Loucy (cell line): Measurements from ENCODE around the gene ALKAL2.
A peak's percentile ranks its signal among the peaks of the same experiment; 100 is the strongest.

Experiments
- H2AFZ ChIP-seq: fragments of 200-600 bp; sonication (generic); 2 replicates; pipeline ENCODE4 v1.6.0; 2016; ENCODE audit warnings: antibody characterized with exemption, mild to moderate bottlenecking, low read length, moderate library complexity
- H3F3A ChIP-seq: fragments of 200-600 bp; 2 replicates; pipeline ENCODE4 v1.6.0; 2016; ENCODE audit warnings: antibody characterized with exemption, low read depth, mild to moderate bottlenecking
- H3K27me3 ChIP-seq: fragments of 200-600 bp; sonication (generic); 2 replicates; pipeline ENCODE4 v1.6.1; 2014; ENCODE audit warnings: low read length, mild to moderate bottlenecking; ENCODE audit not compliant: insufficient read depth, poor library complexity, severe bottlenecking
- H3K36me3 ChIP-seq: fragments of 200-600 bp; sonication (generic); 2 replicates; pipeline ENCODE4 v1.6.1; 2016; ENCODE audit warnings: low read length; ENCODE audit not compliant: insufficient read depth
- H3K4me1 ChIP-seq: fragments of 200-600 bp; sonication (generic); 2 replicates; pipeline ENCODE4 v1.5.1; 2014; ENCODE audit warnings: low read length, mild to moderate bottlenecking; ENCODE audit not compliant: insufficient read depth, poor library complexity, severe bottlenecking
- H3K4me2 ChIP-seq: fragments of 200-600 bp; sonication (generic); 2 replicates; pipeline ENCODE4 v1.6.0; 2014; ENCODE audit warnings: antibody characterized with exemption, low read length, low read depth, mild to moderate bottlenecking; ENCODE audit not compliant: poor library complexity, severe bottlenecking
- H3K4me3 ChIP-seq: fragments of 200-600 bp; sonication (generic); 2 replicates; pipeline ENCODE4 v1.5.1; 2014; ENCODE audit warnings: low read length, mild to moderate bottlenecking, mixed read lengths; ENCODE audit not compliant: poor library complexity, severe bottlenecking
- H3K79me2 ChIP-seq: fragments of 200-600 bp; sonication (generic); 2 replicates; pipeline ENCODE4 v1.6.1; 2014; ENCODE audit warnings: low read length; ENCODE audit not compliant: insufficient read depth
- H3K9ac ChIP-seq: fragments of 200-600 bp; sonication (generic); 2 replicates; pipeline ENCODE4 v1.6.0; 2014; ENCODE audit warnings: mild to moderate bottlenecking, low read depth, low read length, moderate library complexity; ENCODE audit not compliant: poor library complexity, severe bottlenecking
- H3K9me2 ChIP-seq: fragments of 200-600 bp; sonication (generic); replicated peaks from 2 replicates; pipeline ENCODE4 v1.6.1; 2016; ENCODE audit warnings: low read depth, low read length, mixed read lengths
- H3K9me3 ChIP-seq: fragments of 200-600 bp; sonication (generic); 2 replicates; pipeline ENCODE4 v1.6.1; 2014; ENCODE audit warnings: mild to moderate bottlenecking, antibody characterized with exemption, low read length, low read depth; ENCODE audit not compliant: insufficient read depth
- H4K20me1 ChIP-seq: fragments of 200-600 bp; sonication (generic); 2 replicates; pipeline ENCODE4 v1.6.0; 2014; ENCODE audit warnings: antibody characterized with exemption, low read length, mild to moderate bottlenecking; ENCODE audit not compliant: insufficient read depth, poor library complexity, severe bottlenecking
- EZH2phosphoT487 ChIP-seq: fragments of 200-600 bp; IDR thresholded peaks from 2 replicates; pipeline ENCODE4 v1.6.1; 2018; ENCODE audit warnings: antibody characterized with exemption, mild to moderate bottlenecking, moderate library complexity, borderline replicate concordance
- TF ChIP-seq, protein P1 (sequence below): fragments of 200-600 bp; sonication (generic); conservative IDR thresholded peaks from 2 replicates; pipeline ENCODE4 v1.5.1; 2014; ENCODE audit warnings: mild to moderate bottlenecking, antibody characterized with exemption, low read length

Gene ALKAL2

DNA sequence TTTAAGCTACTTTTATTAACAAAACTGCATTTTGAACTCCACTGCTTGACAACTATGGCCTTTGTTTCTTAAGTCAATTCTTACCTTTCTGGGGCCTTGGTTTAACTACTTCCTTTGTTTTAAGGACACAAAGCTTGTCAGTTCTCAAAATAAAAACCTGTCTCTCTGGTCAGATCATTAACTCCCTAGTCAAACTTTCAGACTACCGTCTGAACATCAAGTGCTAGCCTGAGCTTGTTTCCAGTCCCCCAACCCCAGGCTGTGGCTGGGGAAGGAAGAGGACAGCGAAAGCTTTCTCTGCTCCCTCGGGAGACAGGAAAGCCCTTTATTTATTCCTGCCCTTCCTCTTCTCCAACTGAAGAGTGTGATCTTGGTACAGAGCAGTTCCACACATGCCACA is 25.8 kb downstream of the ALKAL2 start:
- Histone ChIP-seq H3K4me3 (peak overlapping the region; percentile 22), H3F3A (no peaks in the 10 kb centered on the region), H3K27me3 (no peaks in the 10 kb centered on the region), H3K9ac (peak overlapping the region; percentile 54), H2AFZ (no peak overlapping the region), H3K36me3 (no peaks in the 10 kb centered on the region), H3K79me2 (peaks cover 34% of the 10 kb centered on the region), H3K9me2 (no peaks in the 10 kb centered on the region), H3K4me2 (peak overlapping the region; percentile 67), H3K9me3 (no peaks in the 10 kb centered on the region), H3K4me1 (peaks cover 46% of the 10 kb centered on the region), H4K20me1 (peaks cover 23% of the 10 kb centered on the region)
- TF ChIP-seq, protein P1, sequence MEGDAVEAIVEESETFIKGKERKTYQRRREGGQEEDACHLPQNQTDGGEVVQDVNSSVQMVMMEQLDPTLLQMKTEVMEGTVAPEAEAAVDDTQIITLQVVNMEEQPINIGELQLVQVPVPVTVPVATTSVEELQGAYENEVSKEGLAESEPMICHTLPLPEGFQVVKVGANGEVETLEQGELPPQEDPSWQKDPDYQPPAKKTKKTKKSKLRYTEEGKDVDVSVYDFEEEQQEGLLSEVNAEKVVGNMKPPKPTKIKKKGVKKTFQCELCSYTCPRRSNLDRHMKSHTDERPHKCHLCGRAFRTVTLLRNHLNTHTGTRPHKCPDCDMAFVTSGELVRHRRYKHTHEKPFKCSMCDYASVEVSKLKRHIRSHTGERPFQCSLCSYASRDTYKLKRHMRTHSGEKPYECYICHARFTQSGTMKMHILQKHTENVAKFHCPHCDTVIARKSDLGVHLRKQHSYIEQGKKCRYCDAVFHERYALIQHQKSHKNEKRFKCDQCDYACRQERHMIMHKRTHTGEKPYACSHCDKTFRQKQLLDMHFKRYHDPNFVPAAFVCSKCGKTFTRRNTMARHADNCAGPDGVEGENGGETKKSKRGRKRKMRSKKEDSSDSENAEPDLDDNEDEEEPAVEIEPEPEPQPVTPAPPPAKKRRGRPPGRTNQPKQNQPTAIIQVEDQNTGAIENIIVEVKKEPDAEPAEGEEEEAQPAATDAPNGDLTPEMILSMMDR: no peak
- TF ChIP-seq EZH2phosphoT487: no peak

DNA sequence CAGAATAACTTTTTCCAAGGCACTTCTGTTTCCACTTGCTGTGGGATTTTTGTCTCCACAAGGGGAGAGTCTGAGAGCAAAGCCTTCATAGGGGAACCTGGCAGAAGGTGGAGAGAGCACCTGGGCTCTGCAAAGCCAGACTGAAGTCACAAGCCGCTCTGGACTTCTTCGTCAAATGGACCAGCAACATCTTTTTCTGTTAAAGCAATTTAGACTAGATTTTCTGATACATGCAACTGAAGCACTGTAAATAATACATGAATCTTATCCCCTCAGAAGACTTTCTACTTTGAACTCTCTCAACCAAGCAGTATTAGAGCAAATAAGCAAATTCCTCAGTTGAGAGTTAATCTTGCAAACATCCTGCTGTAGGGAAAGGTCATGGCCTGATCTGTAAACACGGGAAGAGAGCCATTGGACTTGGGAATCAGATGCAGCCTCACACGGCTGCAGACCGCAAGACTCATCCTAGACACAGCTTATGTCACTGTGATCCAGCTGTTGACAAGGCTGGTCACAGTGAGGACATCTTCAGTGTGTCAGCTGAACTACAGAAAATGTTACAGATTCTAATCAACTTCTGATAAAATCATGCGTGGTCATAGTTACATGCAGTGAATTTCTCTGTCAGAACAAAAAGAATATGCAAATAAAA is 27.3 kb downstream of the ALKAL2 start:
- Histone ChIP-seq H3K4me1 (peaks cover 32% of the 10 kb centered on the region), H4K20me1 (peaks cover 8% of the 10 kb centered on the region), H2AFZ (no peak overlapping the region), H3K9me3 (no peaks in the 10 kb centered on the region), H3K9ac (no peak overlapping the region), H3K4me3 (no peak overlapping the region), H3K36me3 (no peaks in the 10 kb centered on the region), H3F3A (no peaks in the 10 kb centered on the region), H3K9me2 (no peaks in the 10 kb centered on the region), H3K27me3 (no peaks in the 10 kb centered on the region), H3K79me2 (peaks cover 19% of the 10 kb centered on the region), H3K4me2 (no peak overlapping the region)
- TF ChIP-seq, protein P1: no peak; the same call in 1 of the 2 replicates
- no peak for TF ChIP-seq EZH2phosphoT487

DNA sequence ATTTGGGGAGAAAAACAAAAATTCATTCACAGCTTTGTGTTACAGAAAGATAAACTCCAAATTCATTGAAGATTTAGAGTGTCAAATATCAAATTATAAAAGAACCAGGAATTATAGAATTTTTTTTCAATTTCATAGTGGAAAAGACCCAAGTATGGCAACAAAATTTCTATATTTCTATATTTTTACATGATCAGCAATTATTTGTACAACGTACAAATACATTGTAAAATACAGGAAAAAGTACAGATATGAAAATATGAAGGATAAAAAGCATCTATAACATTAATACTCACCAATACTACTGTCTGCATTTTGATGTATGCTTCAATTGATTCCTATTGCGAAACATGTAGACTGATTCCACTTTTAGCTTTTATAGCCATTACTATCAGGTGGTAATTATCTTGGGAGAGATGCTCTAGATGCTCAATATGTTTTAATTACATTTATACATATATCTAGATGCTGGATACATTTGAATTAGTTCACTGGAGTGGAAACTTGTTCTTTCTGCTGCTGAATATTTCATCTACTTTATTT is 28.0 kb downstream of the ALKAL2 start:
- H2AFZ ChIP-seq: no peak overlapping the region
- no peak overlapping the region for H3K4me2 ChIP-seq
- H3F3A ChIP-seq: no peaks in the 10 kb centered on the region
- peaks cover under 1% of the 10 kb centered on the region for H4K20me1 ChIP-seq
- no peaks in the 10 kb centered on the region for H3K9me2 ChIP-seq
- H3K27me3 ChIP-seq: no peaks in the 10 kb centered on the region
- no peaks in the 10 kb centered on the region for H3K36me3 ChIP-seq
- H3K9me3 ChIP-seq: no peaks in the 10 kb centered on the region
- peaks cover 26% of the 10 kb centered on the region for H3K4me1 ChIP-seq
- no peak overlapping the region for H3K9ac ChIP-seq
- H3K4me3 ChIP-seq: no peak overlapping the region
- no peak for TF ChIP-seq EZH2phosphoT487
- peaks cover 11% of the 10 kb centered on the region for H3K79me2 ChIP-seq

DNA sequence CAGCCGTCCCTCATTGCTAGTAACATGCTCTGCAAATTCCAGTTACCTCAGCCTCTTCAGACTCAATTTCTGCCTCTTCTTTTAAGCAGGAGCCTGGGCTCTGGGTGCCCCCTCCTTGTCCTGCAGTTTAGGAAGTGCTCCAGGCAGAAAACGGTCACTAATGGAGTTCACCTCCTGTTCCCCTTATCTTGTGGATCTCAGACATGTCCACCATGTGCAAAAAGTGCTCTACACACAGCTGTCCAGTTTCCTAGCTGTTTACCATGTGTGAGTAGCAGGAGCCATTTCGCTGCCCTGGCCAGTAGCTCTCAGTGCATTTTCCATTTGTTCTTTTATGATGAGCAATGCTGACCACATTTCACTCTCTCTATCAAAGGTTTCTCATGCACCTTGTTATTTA is 29.0 kb downstream of the ALKAL2 start:
- Histone ChIP-seq H3F3A (no peaks in the 10 kb centered on the region), H3K9ac (no peak overlapping the region), H3K36me3 (no peaks in the 10 kb centered on the region), H3K27me3 (no peaks in the 10 kb centered on the region), H3K9me2 (no peaks in the 10 kb centered on the region), H3K4me1 (peaks cover 26% of the 10 kb centered on the region), H3K79me2 (peaks cover 7% of the 10 kb centered on the region), H2AFZ (no peak overlapping the region), H3K9me3 (no peaks in the 10 kb centered on the region), H4K20me1 (no peaks in the 10 kb centered on the region), H3K4me2 (no peak overlapping the region), H3K4me3 (no peak overlapping the region)
- TF ChIP-seq, protein P1: no peak
- no peak for TF ChIP-seq EZH2phosphoT487
